H54 (cell line): ENCODE measurements around the gene WIPF3.

ENCODE experiments used
- DNase-seq: peaks from one replicate; pipeline ENCODE4 v3.0.0; 2011; ENCODE audit warnings: low spot score, mixed read lengths; ENCODE audit not compliant: insufficient read length
- FAIRE-seq: peaks from 3 replicates; lab custom pipeline; 2011; peaks lifted over from hg19 to GRCh38; lab: Jason Lieb, UNC
- POLR2A ChIP-seq: IDR thresholded peaks from 2 replicates; pipeline ENCODE4 v1.6.1; 2011; ENCODE audit warnings: low read depth, mild to moderate bottlenecking, low read length

WIPF3 gene

GRCh38 chr7:29935111-29935510 is 128.8 kb downstream of the WIPF3 start:
- no peak for FAIRE-seq
- no peak for DNase-seq
- TF ChIP-seq POLR2A = no peak

GRCh38 chr7:29937132-29937531 is 130.8 kb downstream of the WIPF3 start:
- TF ChIP-seq POLR2A = no peak
- FAIRE-seq (no peak), DNase-seq (no peak)

- FAIRE-seq = no peak
- no peak for TF ChIP-seq POLR2A
- no peak for DNase-seq
Observed at GRCh38 chr7:29940199-29940598, 133.9 kb downstream of the WIPF3 start.

- TF ChIP-seq POLR2A = no peak
- no peak for FAIRE-seq
- no peak for DNase-seq
Observed at GRCh38 chr7:29945259-29945809, 139.0 kb downstream of the WIPF3 start.

GRCh38 chr7:29946428-29947186 is 140.3 kb downstream of the WIPF3 start:
- no peak for TF ChIP-seq POLR2A

GRCh38 chr7:29948587-29948986 is 142.3 kb downstream of the WIPF3 start:
- DNase-seq = no peak
- no peak for TF ChIP-seq POLR2A
- no peak for FAIRE-seq

More at GRCh38 chr7:29946428-29947186, 140.3 kb downstream of the WIPF3 start:
- no peak for FAIRE-seq
- no peak for DNase-seq

GRCh38 chr7:29950480-29950879 is 144.2 kb downstream of the WIPF3 start:
- DNase-seq (no peak), FAIRE-seq (no peak)
- no peak for TF ChIP-seq POLR2A

GRCh38 chr7:29951206-29951605 is 144.9 kb downstream of the WIPF3 start:
- TF ChIP-seq POLR2A = no peak
- DNase-seq (no peak), FAIRE-seq (no peak)

GRCh38 chr7:29953726-29954347 is 147.5 kb downstream of the WIPF3 start:
- no peak for DNase-seq
- TF ChIP-seq POLR2A = no peak
- no peak for FAIRE-seq

GRCh38 chr7:29955075-29955792 is 148.9 kb downstream of the WIPF3 start:
- FAIRE-seq (no peak), DNase-seq (no peak)
- no peak for TF ChIP-seq POLR2A

GRCh38 chr7:29955799-29956486 is 149.6 kb downstream of the WIPF3 start:
- DNase-seq (no peak), FAIRE-seq (no peak)
- TF ChIP-seq POLR2A = no peak

GRCh38 chr7:29956487-29956836 is 150.2 kb downstream of the WIPF3 start:
- no peak for DNase-seq
- FAIRE-seq = no peak
- no peak for TF ChIP-seq POLR2A

GRCh38 chr7:29957521-29958310 is 151.4 kb downstream of the WIPF3 start:
- TF ChIP-seq POLR2A = no peak
- no peak for DNase-seq
- no peak for FAIRE-seq
